COLO829 (cell line): ENCODE results near the gene AGK.
"Not testable (repeated sequence)": the region's sequence is repeated elsewhere in the genome, so short reads cannot be mapped to it uniquely, and the experiment has no call there.

Source experiments
- DNase-seq: peaks from one replicate; pipeline ENCODE4 v3.0.0; 2012; ENCODE audit warnings: low spot score

The AGK gene

GRCh38 chr7:141679014-141679413 lies 127.8 kb downstream of the AGK start:
- no peak for DNase-seq

GRCh38 chr7:141685285-141686023 lies 134.2 kb downstream of the AGK start:
- DNase-seq = no peak

- no peak for DNase-seq
Measured at GRCh38 chr7:141686074-141686473, 134.9 kb downstream of the AGK start.

- no peak for DNase-seq
Measured at GRCh38 chr7:141686670-141687069, 135.5 kb downstream of the AGK start.

GRCh38 chr7:141688043-141688442 lies 136.8 kb downstream of the AGK start:
- DNase-seq = no peak

GRCh38 chr7:141689072-141689825 lies 138.0 kb downstream of the AGK start:
- not testable (repeated sequence) for DNase-seq

- no peak for DNase-seq
Measured at GRCh38 chr7:141691540-141691939, 140.3 kb downstream of the AGK start.

- no peak for DNase-seq
Measured at GRCh38 chr7:141691961-141692360, 140.8 kb downstream of the AGK start.

- DNase-seq = no peak
Measured at GRCh38 chr7:141693082-141693481, 141.9 kb downstream of the AGK start.

- no peak for DNase-seq
Measured at GRCh38 chr7:141695803-141696289, 144.6 kb downstream of the AGK start.

- no peak for DNase-seq
Measured at GRCh38 chr7:141696348-141696747, 145.1 kb downstream of the AGK start.

- DNase-seq = no peak
Measured at GRCh38 chr7:141697211-141697871, 146.1 kb downstream of the AGK start.

GRCh38 chr7:141698247-141699015 lies 147.2 kb downstream of the AGK start:
- DNase-seq = no peak

GRCh38 chr7:141699860-141700259 lies 148.7 kb downstream of the AGK start:
- no peak for DNase-seq

- no peak for DNase-seq
Measured at GRCh38 chr7:141700296-141700847, 149.2 kb downstream of the AGK start.

- DNase-seq = no peak
Measured at GRCh38 chr7:141700848-141701371, 149.7 kb downstream of the AGK start.

GRCh38 chr7:141701489-141702046 lies 150.4 kb downstream of the AGK start:
- DNase-seq = no peak

GRCh38 chr7:141702047-141702567 lies 150.9 kb downstream of the AGK start, which contains the start of gene DENND11:
Gene DENND11, minus strand, starts transcription at chr7:141702166. Its CDS starts 13 bp downstream, at chr7:141702153.
- peak; percentile 42 for DNase-seq

GRCh38 chr7:141702892-141703291 lies 151.7 kb downstream of the AGK start:
- DNase-seq = no peak

GRCh38 chr7:141704112-141704511 lies 152.9 kb downstream of the AGK start:
- DNase-seq = no peak

GRCh38 chr7:141704741-141705140 lies 153.5 kb downstream of the AGK start:
- DNase-seq = no peak
